Stomach (tissue), 9 donors: Measurements from ENCODE around the gene CHST12. TPM values are rescaled to one million over a fixed set of nuclear protein-coding genes. Genes with fewer than 3 reads are reported as not detected.

Experiments
- DNase-seq, 2 donors: peaks; one replicate each; pipeline versions ENCODE4 v3.0.0 to v3.0.0-alpha.2; 2013 to 2019
- H3K27ac ChIP-seq, 5 donors: fragments of 200-600 bp in 4 of 5; sonication (generic) in 4 of 5; one replicate each; pipeline ENCODE4 v1.5.1; 2013 to 2019; ENCODE audit warnings: mild to moderate bottlenecking in 1 of 5, moderate library complexity in 1 of 5
- H3K27me3 ChIP-seq, 3 donors: fragments of 200-600 bp; sonication (generic); one replicate each; pipeline ENCODE4 v1.5.1; 2017 to 2019; ENCODE audit warnings: mixed run types in 1 of 3
- H3K36me3 ChIP-seq, 4 donors: fragments of 200-600 bp; sonication (generic); 1 replicate in 3 of 4; 2 replicates in 1 of 4; pipeline ENCODE4 v1.5.1; 2016 to 2019
- H3K4me1 ChIP-seq, 4 donors: fragments of 200-600 bp; sonication (generic); one replicate each; pipeline ENCODE4 v1.5.1; 2016 to 2019
- H3K4me3 ChIP-seq, 4 donors: fragments of 200-600 bp; sonication (generic) in 3 of 4; one replicate each; pipeline ENCODE4 v1.5.1; 2016 to 2019; ENCODE audit warnings: mild to moderate bottlenecking in 1 of 4
- H3K9me3 ChIP-seq, 4 donors: fragments of 200-600 bp; sonication (generic); one replicate each; pipeline ENCODE4 v1.5.1; 2016 to 2019
- CTCF ChIP-seq, 7 experiments: fragments of 450-650 bp in 4 of 7; fragments of 200-600 bp in 3 of 7; sonication (generic) in 3 of 7; IDR thresholded peaks; one replicate each; pipeline ENCODE4 v1.5.1; 2016 to 2019; ENCODE audit warnings: antibody characterized with exemption in 7 of 7, control low read depth in 2 of 7, mild to moderate bottlenecking in 1 of 7
- EP300 ChIP-seq: sonication (generic); formaldehyde crosslinking; IDR thresholded peaks from one replicate; pipeline ENCODE4 v1.6.1; 2017; ENCODE audit warnings: antibody characterized with exemption
- POLR2A ChIP-seq, 4 donors: fragments of 450-650 bp; IDR thresholded peaks; one replicate each; pipeline ENCODE4 v1.6.1; 2016; ENCODE audit warnings: antibody characterized with exemption in 4 of 4, control low read depth in 2 of 4, mild to moderate bottlenecking in 1 of 4, moderate library complexity in 1 of 4
- POLR2AphosphoS5 ChIP-seq, 3 donors: sonication (generic); formaldehyde crosslinking; IDR thresholded peaks; one replicate each; pipeline ENCODE4 v1.6.1; 2016; ENCODE audit warnings: antibody characterized with exemption in 3 of 3
- WGBS, 5 donors: extraction: QIAGEN DNeasy Blood & Tissue Kit in 3 of 5; methylation state at CpG; one replicate each; pipeline versions ENCODE4 v1.1.5 to v1.1.7; 2013 to 2018; 5-methylcytosine and 5-hydroxymethylcytosine counted together
- intact Hi-C: fragments of 100-400 bp; cut with DNase I; formaldehyde crosslinking; loops from one replicate; pipeline ENCODE4 v1.15.1; 2023; ENCODE audit warnings: low total_unique reads
- polyA plus RNA-seq, 3 donors: library from polyadenylated mRNA; stranded (reverse); fragments of 200-250 nt; gene quantifications; one replicate each; pipeline ENCODE4 v1.2.3, GENCODE V29; 2013
- total RNA-seq, 5 donors: library from RNA; depleted of rRNA; stranded (reverse); fragments of >200 nt; gene quantifications; one replicate each; pipeline versions ENCODE4 v1.1.0 to v1.2.3, GENCODE V29; 2014 to 2016
- donor health status: healthy with polysubstance abuse.
- donor health status: Bipolar disorder and iron deficiency.
- donor health status: healthy.

Gene CHST12
- total and polyA plus RNA-seq, 8 donors: 1.7 to 23.0 (median 6.3) TPM

- no peak for TF ChIP-seq POLR2A (IDR thresholded peaks at IDR 0.05)
- TF ChIP-seq POLR2AphosphoS5 (IDR thresholded peaks at IDR 0.05): no peak
- TF ChIP-seq EP300: no peak
- TF ChIP-seq CTCF (IDR thresholded peaks at IDR 0.05): no peak
- intact Hi-C loops: no loop called here
- peak overlapping the region; percentile 94 to 100 (median 97) for H3K27ac ChIP-seq
- H3K4me1 ChIP-seq: peaks cover 36 to 62% (median 53%) of the 10 kb centered on the region in 4 donors
- H3K27me3 ChIP-seq: no peaks in the 10 kb centered on the region
- 0 to 1% (median 1%) methylated on average over 22 to 92 of the region's 92 CpGs for whole genome bisulfite sequencing, 5 donors
- H3K9me3 ChIP-seq: no peaks in the 10 kb centered on the region
- H3K4me3 ChIP-seq: peak overlapping the region; percentile 88 to 100 (median 100)
- H3K36me3 ChIP-seq: peaks cover 0 to 27% (median 18%) of the 10 kb centered on the region in 4 donors
- peak in 1 of 2 donors; percentile 47 for DNase-seq
Measured at GRCh38 chr7:2354939-2355704, 48.3 kb upstream of the CHST12 start.

GRCh38 chr7:2355705-2356008, 47.8 kb upstream of the CHST12 start:
- H3K36me3 ChIP-seq: peaks cover 0 to 32% (median 21%) of the 10 kb centered on the region in 4 donors
- peak overlapping the region; percentile 88 to 100 (median 100) for H3K4me3 ChIP-seq
- WGBS, 5 donors: 1 to 6% (median 3%) methylated on average over 6 to 9 of the region's 9 CpGs
- DNase-seq: no peak
- no peaks in the 10 kb centered on the region for H3K27me3 ChIP-seq
- no peak for TF ChIP-seq POLR2A (IDR thresholded peaks at IDR 0.05)
- no peak for TF ChIP-seq CTCF (IDR thresholded peaks at IDR 0.05)
- no peak for TF ChIP-seq EP300
- TF ChIP-seq POLR2AphosphoS5 (IDR thresholded peaks at IDR 0.05): no peak
- peak overlapping the region in 4 of 5 donors; percentile 53 to 100 (median 96) for H3K27ac ChIP-seq
- peaks cover 36 to 67% (median 56%) of the 10 kb centered on the region in 4 donors for H3K4me1 ChIP-seq
- intact Hi-C loops: no loop called here
- no peaks in the 10 kb centered on the region for H3K9me3 ChIP-seq

DNA sequence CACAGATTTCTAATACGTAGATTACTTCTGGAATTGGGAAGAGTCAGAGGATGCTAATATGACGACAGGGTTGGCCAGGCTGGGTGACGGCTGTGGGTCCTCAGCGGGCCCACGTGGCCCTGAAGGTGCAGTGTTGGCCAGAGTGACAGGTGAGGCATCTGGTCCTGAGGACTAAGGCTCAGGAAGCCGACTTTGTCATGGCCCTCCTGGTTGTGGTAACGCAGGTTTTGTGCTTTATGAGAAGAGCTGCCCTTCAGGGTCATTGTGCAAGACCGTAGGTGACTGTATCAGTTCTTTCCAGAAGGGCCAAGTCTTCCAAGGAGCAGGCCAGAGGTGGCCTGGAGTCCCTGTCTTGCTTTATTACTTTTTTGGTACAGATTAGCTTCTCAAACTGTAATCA, 46.2 kb upstream of the CHST12 start:
- peaks cover 36 to 75% (median 65%) of the 10 kb centered on the region in 4 donors for H3K4me1 ChIP-seq
- H3K36me3 ChIP-seq: peaks cover 15 to 47% (median 36%) of the 10 kb centered on the region in 4 donors
- H3K27ac ChIP-seq: no peak overlapping the region
- DNase-seq: no peak
- intact Hi-C loops: no loop called here
- 58 to 78% (median 67%) methylated on average over 8 of the region's 8 CpGs for WGBS, 5 donors
- H3K9me3 ChIP-seq: no peaks in the 10 kb centered on the region
- TF ChIP-seq POLR2A (IDR thresholded peaks at IDR 0.05) (no peak), POLR2AphosphoS5 (IDR thresholded peaks at IDR 0.05) (no peak), CTCF (IDR thresholded peaks at IDR 0.05) (no peak), EP300 (no peak)
- H3K4me3 ChIP-seq: peak overlapping the region in 2 of 4 donors; percentile 100
- no peaks in the 10 kb centered on the region for H3K27me3 ChIP-seq

DNA sequence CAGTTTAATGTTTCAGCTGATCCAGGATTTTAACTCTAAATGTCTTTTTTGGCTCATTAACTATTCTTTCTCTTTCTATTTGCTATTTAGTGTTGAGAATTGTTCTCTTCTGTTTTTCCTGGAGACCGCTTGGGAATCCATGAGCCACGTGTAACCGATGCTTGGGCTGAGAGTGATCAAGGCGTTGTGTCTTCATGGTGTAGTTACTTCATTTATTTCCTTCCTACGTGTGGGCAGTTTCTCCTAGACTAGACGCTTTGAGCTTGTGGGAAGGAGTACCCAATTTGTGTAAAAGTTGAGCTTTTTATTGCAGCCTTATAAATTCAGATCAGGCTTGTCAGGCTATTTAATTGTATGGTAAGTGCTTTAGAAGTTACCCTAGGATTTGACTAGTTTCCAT, 45.8 kb upstream of the CHST12 start:
- no peaks in the 10 kb centered on the region for H3K27me3 ChIP-seq
- H3K9me3 ChIP-seq: no peaks in the 10 kb centered on the region
- no peak for DNase-seq
- no peak overlapping the region for H3K27ac ChIP-seq
- no peak for TF ChIP-seq POLR2A (IDR thresholded peaks at IDR 0.05)
- TF ChIP-seq POLR2AphosphoS5 (IDR thresholded peaks at IDR 0.05): no peak
- TF ChIP-seq CTCF (IDR thresholded peaks at IDR 0.05): no peak
- no peak for TF ChIP-seq EP300
- H3K4me1 ChIP-seq: peaks cover 36 to 75% (median 65%) of the 10 kb centered on the region in 4 donors
- intact Hi-C loops: no loop called here
- H3K36me3 ChIP-seq: peaks cover 19 to 51% (median 40%) of the 10 kb centered on the region in 4 donors
- peak overlapping the region in 1 of 4 donors; percentile 100 for H3K4me3 ChIP-seq
- WGBS, 5 donors: 63 to 70% (median 67%) methylated on average over 6 of the region's 6 CpGs
